ENCODE measurements around the gene PHF2. TPM values are rescaled to one million over a fixed set of nuclear protein-coding genes. Genes with fewer than 3 reads are reported as not detected.
A peak's percentile ranks its signal among the peaks of the same experiment; 100 is the strongest.

Gene PHF2
- total RNA-seq, 2 donors from 2014 or later: 22.7 to 23.4 TPM

DNA sequence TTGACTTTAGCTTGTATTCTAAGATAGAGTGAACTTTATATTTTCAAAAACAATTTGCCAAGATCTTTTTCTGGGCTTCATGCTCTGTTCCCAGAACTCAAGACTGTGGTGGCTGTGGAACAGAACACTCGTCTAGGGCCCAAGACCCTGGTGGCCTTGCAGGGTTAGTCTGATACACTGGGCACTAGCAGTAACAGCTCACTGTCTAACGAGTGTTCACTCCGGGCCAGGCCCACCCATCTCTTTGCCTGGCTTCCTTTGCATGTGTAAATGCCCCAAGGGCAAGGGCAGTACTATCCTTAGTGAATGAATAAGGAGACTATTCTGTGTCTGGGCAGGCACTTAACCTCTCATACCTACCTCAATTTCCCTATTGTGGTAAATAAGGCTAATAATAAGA, 47.4 kb downstream of the PHF2 start:
- H3K27ac ChIP-seq: no peak overlapping the region
- H3K4me3 ChIP-seq: no peak overlapping the region
- no peak for DNase-seq
- TF ChIP-seq, protein P1, sequence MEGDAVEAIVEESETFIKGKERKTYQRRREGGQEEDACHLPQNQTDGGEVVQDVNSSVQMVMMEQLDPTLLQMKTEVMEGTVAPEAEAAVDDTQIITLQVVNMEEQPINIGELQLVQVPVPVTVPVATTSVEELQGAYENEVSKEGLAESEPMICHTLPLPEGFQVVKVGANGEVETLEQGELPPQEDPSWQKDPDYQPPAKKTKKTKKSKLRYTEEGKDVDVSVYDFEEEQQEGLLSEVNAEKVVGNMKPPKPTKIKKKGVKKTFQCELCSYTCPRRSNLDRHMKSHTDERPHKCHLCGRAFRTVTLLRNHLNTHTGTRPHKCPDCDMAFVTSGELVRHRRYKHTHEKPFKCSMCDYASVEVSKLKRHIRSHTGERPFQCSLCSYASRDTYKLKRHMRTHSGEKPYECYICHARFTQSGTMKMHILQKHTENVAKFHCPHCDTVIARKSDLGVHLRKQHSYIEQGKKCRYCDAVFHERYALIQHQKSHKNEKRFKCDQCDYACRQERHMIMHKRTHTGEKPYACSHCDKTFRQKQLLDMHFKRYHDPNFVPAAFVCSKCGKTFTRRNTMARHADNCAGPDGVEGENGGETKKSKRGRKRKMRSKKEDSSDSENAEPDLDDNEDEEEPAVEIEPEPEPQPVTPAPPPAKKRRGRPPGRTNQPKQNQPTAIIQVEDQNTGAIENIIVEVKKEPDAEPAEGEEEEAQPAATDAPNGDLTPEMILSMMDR (IDR thresholded peaks at IDR 0.05): no peak
- no peak overlapping the region for H3K9ac ChIP-seq (ENCODE audit: low read depth in 2 of 2, low read length in 2 of 2)
- intact Hi-C loops (cut with DNase I): no loop called here
- H3K36me3 ChIP-seq: no peaks in the 10 kb centered on the region
- H3K4me1 ChIP-seq: no peaks in the 10 kb centered on the region
- no peaks in the 10 kb centered on the region for H3K9me3 ChIP-seq
- H3K27me3 ChIP-seq: no peaks in the 10 kb centered on the region

- intact Hi-C loops (cut with DNase I): no loop called here
- no peak overlapping the region for H3K4me3 ChIP-seq
- no peaks in the 10 kb centered on the region for H3K4me1 ChIP-seq
- H3K27me3 ChIP-seq: no peaks in the 10 kb centered on the region
- TF ChIP-seq, protein P1 (IDR thresholded peaks at IDR 0.05): no peak
- H3K27ac ChIP-seq: no peak overlapping the region
- no peak overlapping the region for H3K9ac ChIP-seq (ENCODE audit: low read depth in 2 of 2, low read length in 2 of 2)
- DNase-seq: no peak
- H3K36me3 ChIP-seq: no peaks in the 10 kb centered on the region
- H3K9me3 ChIP-seq: no peaks in the 10 kb centered on the region
Measured at GRCh38 chr9:93624431-93624834, 48.0 kb downstream of the PHF2 start.

- no peak overlapping the region for H3K27ac ChIP-seq
- no peaks in the 10 kb centered on the region for H3K9me3 ChIP-seq
- TF ChIP-seq, protein P1 (IDR thresholded peaks at IDR 0.05): no peak
- no peak for DNase-seq
- no peak overlapping the region for H3K9ac ChIP-seq (ENCODE audit: low read depth in 2 of 2, low read length in 2 of 2)
- no peaks in the 10 kb centered on the region for H3K4me1 ChIP-seq
- no peaks in the 10 kb centered on the region for H3K27me3 ChIP-seq
- intact Hi-C loops (cut with DNase I): no loop called here
- H3K36me3 ChIP-seq: no peaks in the 10 kb centered on the region
- H3K4me3 ChIP-seq: no peak overlapping the region
Measured at GRCh38 chr9:93624977-93625376, 48.6 kb downstream of the PHF2 start.

- no peaks in the 10 kb centered on the region for H3K4me1 ChIP-seq
- TF ChIP-seq, protein P1 (IDR thresholded peaks at IDR 0.05): no peak
- intact Hi-C loops (cut with DNase I): no loop called here
- DNase-seq: peak; percentile 13
- H3K9me3 ChIP-seq: no peaks in the 10 kb centered on the region
- H3K4me3 ChIP-seq: no peak overlapping the region
- no peak overlapping the region for H3K27ac ChIP-seq
- H3K27me3 ChIP-seq: no peaks in the 10 kb centered on the region
- H3K9ac ChIP-seq (ENCODE audit: low read depth in 2 of 2, low read length in 2 of 2): no peak overlapping the region
- H3K36me3 ChIP-seq: no peaks in the 10 kb centered on the region
Measured at GRCh38 chr9:93629920-93630319, 53.5 kb downstream of the PHF2 start.

GRCh38 chr9:93630806-93631411, 54.5 kb downstream of the PHF2 start:
- TF ChIP-seq, protein P1 (IDR thresholded peaks at IDR 0.05): no peak
- no peaks in the 10 kb centered on the region for H3K27me3 ChIP-seq
- peak; percentile 11 for DNase-seq
- H3K9ac ChIP-seq (ENCODE audit: low read depth in 2 of 2, low read length in 2 of 2): no peak overlapping the region
- no peaks in the 10 kb centered on the region for H3K4me1 ChIP-seq
- intact Hi-C loops (cut with DNase I): no loop called here
- no peaks in the 10 kb centered on the region for H3K36me3 ChIP-seq
- H3K4me3 ChIP-seq: no peak overlapping the region
- H3K9me3 ChIP-seq: no peaks in the 10 kb centered on the region
- no peak overlapping the region for H3K27ac ChIP-seq

All from colonic mucosa (tissue), 4 donors.